CD8-positive, alpha-beta memory T cell (primary cell): ENCODE data around the gene FAM25A. TPM values are rescaled to one million over a fixed set of nuclear protein-coding genes. Genes with fewer than 3 reads are reported as not detected.
"Not testable (repeated sequence)": the region's sequence is repeated elsewhere in the genome, so short reads cannot be mapped to it uniquely, and the experiment has no call there.

Experiments used
- CTCF ChIA-PET: fragments of 350-600 bp; sonication (Branson Sonifier 250); formaldehyde crosslinking; loops from one replicate; lab custom pipeline; 2021; ENCODE audit warnings: antibody characterized with exemption; lab: Charles Lee
- POLR2A ChIA-PET: fragments of 350-600 bp; sonication (Branson Sonifier 250); formaldehyde crosslinking; loops from one replicate; lab custom pipeline; 2021; ENCODE audit warnings: antibody characterized with exemption; lab: Charles Lee
- DNase-seq, 5 donors: peaks; one replicate each; pipeline versions ENCODE4 v3.0.0 to v3.0.0-alpha.2; 2020 to 2022; ENCODE audit warnings: mixed read lengths in 1 of 5
- H3K27ac ChIP-seq: one replicate; pipeline ENCODE4 v1.7.0; 2013; ENCODE audit warnings: low read depth, mild to moderate bottlenecking, low read length, moderate library complexity
- H3K27me3 ChIP-seq: 2 replicates; pipeline ENCODE4 v1.7.0; 2013; ENCODE audit warnings: low read length, mild to moderate bottlenecking; ENCODE audit not compliant: insufficient read depth, poor library complexity, severe bottlenecking
- H3K36me3 ChIP-seq: 2 replicates; pipeline ENCODE4 v1.7.0; 2013; ENCODE audit warnings: mild to moderate bottlenecking, low read length, moderate library complexity; ENCODE audit not compliant: insufficient read depth
- H3K4me1 ChIP-seq: 2 replicates; pipeline ENCODE4 v1.7.0; 2013; ENCODE audit warnings: mild to moderate bottlenecking, low read length, moderate library complexity; ENCODE audit not compliant: insufficient read depth
- H3K4me3 ChIP-seq: 2 replicates; pipeline ENCODE4 v1.7.0; 2013; ENCODE audit warnings: mild to moderate bottlenecking, low read length
- H3K9me3 ChIP-seq: 2 replicates; pipeline ENCODE4 v1.7.0; 2013; ENCODE audit warnings: mild to moderate bottlenecking, low read length
- H3K27ac Mint-ChIP-seq, 8 donors: one replicate each; pipeline ENCODE4 v1.8.0; 2020 to 2021; ENCODE audit warnings: mixed read lengths in 8 of 8, mild to moderate bottlenecking in 6 of 8, inconsistent platforms in 3 of 8, moderate library complexity in 3 of 8
- H3K27me3 Mint-ChIP-seq, 2 donors: one replicate each; pipeline ENCODE4 v1.8.0; 2020 to 2021; ENCODE audit warnings: mixed read lengths in 2 of 2, mild to moderate bottlenecking in 1 of 2, moderate library complexity in 1 of 2
- H3K36me3 Mint-ChIP-seq, 3 donors: one replicate each; pipeline ENCODE4 v1.8.0; 2020 to 2021; ENCODE audit warnings: mixed read lengths in 3 of 3, inconsistent platforms in 1 of 3, mild to moderate bottlenecking in 1 of 3
- H3K4me1 Mint-ChIP-seq, 3 donors: one replicate each; pipeline ENCODE4 v1.8.0; 2020 to 2021; ENCODE audit warnings: mixed read lengths in 3 of 3, inconsistent platforms in 1 of 3, mild to moderate bottlenecking in 1 of 3
- H3K4me3 Mint-ChIP-seq, 7 donors: one replicate each; pipeline ENCODE4 v1.8.0; 2020 to 2021; ENCODE audit warnings: mixed read lengths in 7 of 7, mild to moderate bottlenecking in 6 of 7, moderate library complexity in 4 of 7, inconsistent platforms in 2 of 7
- H3K9me3 Mint-ChIP-seq, 5 donors: one replicate each; pipeline ENCODE4 v1.8.0; 2020 to 2022; ENCODE audit warnings: mixed read lengths in 5 of 5, mild to moderate bottlenecking in 3 of 5, moderate library complexity in 2 of 5, inconsistent platforms in 1 of 5
- polyA plus RNA-seq: library from polyadenylated mRNA; unstranded; fragments of 300-500 nt; fragmentation: Illumina TruSeq; gene quantifications from one replicate; pipeline ENCODE4 v1.2.3, GENCODE V29; 2021
- total RNA-seq, 2 experiments: library from RNA; stranded (reverse); gene quantifications; one replicate each; pipeline ENCODE4 v1.2.3, GENCODE V29; 2021

The FAM25A gene
- total and polyA plus RNA-seq, 3 experiments from 2014 or later = not detected

DNA sequence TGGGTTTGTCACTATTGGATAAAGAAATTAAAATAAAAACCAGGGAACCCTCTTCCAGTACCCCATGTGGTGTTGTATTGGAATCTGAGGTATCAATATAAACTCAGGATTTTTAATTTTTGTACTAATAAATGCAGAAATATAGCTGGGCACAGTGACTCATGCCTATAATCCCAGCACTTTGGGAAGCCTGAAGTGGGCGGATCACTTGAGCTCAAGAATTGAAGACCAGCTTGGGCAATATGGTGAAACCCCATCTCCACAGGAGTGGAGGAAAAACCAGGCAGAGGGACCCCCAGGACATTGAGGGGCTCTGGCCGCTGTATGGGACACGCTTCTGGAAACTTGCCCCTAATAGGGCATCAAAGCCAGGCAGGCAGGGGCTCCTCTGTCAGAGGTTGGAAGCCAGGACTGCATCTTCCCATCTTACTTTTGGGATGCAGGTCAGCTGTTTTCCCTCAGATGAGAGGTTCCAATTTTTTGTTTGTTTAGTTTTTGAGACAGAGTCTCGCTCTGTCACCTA lies 40.7 kb upstream of the FAM25A start:
- Histone ChIP-seq H3K4me3 (no peak overlapping the region), H3K36me3 (no peaks in the 10 kb centered on the region), H3K4me1 (no peaks in the 10 kb centered on the region), H3K27ac (no peak overlapping the region), H3K9me3 (no peaks in the 10 kb centered on the region), H3K27me3 (no peaks in the 10 kb centered on the region)
- POLR2A ChIA-PET = no interaction called here
- no peaks in the 10 kb centered on the region for H3K27me3 Mint-ChIP-seq
- no peak overlapping the region for H3K4me3 Mint-ChIP-seq
- H3K9me3 Mint-ChIP-seq = no peaks in the 10 kb centered on the region
- peak overlapping the region in 1 of 8 donors; percentile 15 for H3K27ac Mint-ChIP-seq
- CTCF ChIA-PET = interaction anchor here (0.6 kb wide), 1 partner anchor 40 kb away, joined by 5 read pairs; no protein-coding TSS in a partner anchor
- no peaks in the 10 kb centered on the region for H3K36me3 Mint-ChIP-seq
- DNase-seq = no peak
- no peaks in the 10 kb centered on the region for H3K4me1 Mint-ChIP-seq

DNA sequence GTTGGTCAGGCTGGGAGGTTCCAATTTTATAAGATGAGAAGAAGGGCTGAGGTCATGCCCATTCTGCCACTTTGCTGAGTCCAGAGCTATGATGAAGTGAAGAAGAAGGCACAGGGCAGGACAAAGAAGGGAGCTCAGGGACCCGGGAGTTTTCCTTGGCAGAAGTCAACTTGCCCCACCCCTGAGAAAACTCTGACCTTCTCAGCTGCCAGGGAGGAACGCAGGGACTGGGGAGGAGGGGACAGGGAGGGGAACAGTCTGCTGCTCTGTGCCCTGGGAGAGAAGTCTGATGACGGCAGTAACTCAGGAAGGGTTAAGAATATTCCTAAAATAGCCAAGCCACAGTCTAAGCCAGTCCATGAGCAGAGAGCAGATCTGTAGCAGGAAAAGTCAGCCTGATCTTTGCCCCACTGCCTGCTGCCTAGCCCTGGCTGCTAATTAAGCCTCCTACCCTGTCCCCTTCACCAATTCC lies 40.1 kb upstream of the FAM25A start:
- Mint-ChIP-seq H3K4me1 (no peaks in the 10 kb centered on the region), H3K9me3 (no peaks in the 10 kb centered on the region), H3K27ac (no peak overlapping the region), H3K4me3 (no peak overlapping the region), H3K27me3 (no peaks in the 10 kb centered on the region), H3K36me3 (no peaks in the 10 kb centered on the region)
- DNase-seq = no peak
- Histone ChIP-seq H3K9me3 (no peaks in the 10 kb centered on the region), H3K36me3 (no peaks in the 10 kb centered on the region), H3K4me1 (no peaks in the 10 kb centered on the region), H3K4me3 (no peak overlapping the region), H3K27ac (no peak overlapping the region), H3K27me3 (no peaks in the 10 kb centered on the region)
- ChIA-PET CTCF (no interaction called here), POLR2A (no interaction called here)

DNA sequence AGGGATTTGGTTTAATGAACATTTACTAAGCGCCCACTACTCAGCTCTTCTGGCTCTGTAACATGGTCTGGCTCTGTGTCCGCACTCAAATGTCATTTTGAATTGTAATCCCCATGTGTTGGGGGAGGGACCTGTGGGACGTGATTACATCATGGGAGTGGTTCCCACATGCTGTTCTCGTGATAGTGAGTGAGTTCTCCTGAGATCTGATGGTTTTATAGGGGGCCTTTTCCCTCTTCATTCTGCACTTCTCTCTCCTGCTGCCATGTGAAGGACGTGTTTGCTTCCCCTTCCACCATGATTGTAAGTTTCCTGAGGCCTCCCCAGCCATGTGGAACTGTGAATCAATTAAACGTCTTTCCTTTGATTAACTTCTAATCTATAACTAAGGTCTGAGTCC lies 39.1 kb upstream of the FAM25A start:
- CTCF ChIA-PET, H3K36me3 Mint-ChIP-seq, POLR2A ChIA-PET, H3K27me3 ChIP-seq, DNase-seq, H3K27me3 Mint-ChIP-seq, H3K4me1 ChIP-seq, H3K4me3 Mint-ChIP-seq, H3K9me3 ChIP-seq, H3K9me3 Mint-ChIP-seq, H3K4me1 Mint-ChIP-seq, H3K27ac Mint-ChIP-seq, H3K27ac ChIP-seq, H3K4me3 ChIP-seq, H3K36me3 ChIP-seq: not testable (repeated sequence)

DNA sequence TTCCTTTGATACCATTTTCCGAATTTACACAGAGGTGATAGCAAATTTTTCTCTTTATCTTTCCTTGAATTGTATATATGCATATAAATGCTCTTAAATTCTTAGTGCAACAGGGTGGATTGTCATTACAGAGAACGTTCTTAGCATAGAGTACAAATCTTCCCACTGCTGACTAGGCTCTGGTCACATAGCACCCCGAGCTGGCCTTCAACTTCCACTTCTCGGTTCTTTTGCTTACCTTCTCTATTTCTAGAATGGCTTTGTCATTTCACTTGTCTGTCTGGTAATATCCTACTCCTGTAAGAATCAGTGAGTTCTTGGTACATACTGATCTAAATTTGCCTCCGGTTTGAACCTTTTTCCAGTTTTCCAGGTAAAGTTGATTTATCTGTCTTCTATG lies 38.4 kb upstream of the FAM25A start:
- no peaks in the 10 kb centered on the region for H3K9me3 Mint-ChIP-seq
- H3K4me3 Mint-ChIP-seq = no peak overlapping the region
- peaks cover 0 to 4% of the 10 kb centered on the region in 2 donors for H3K27me3 Mint-ChIP-seq
- no peaks in the 10 kb centered on the region for H3K36me3 Mint-ChIP-seq
- H3K27ac Mint-ChIP-seq = no peak overlapping the region
- H3K4me1 Mint-ChIP-seq = no peaks in the 10 kb centered on the region
- Histone ChIP-seq H3K27me3 (no peaks in the 10 kb centered on the region), H3K27ac (no peak overlapping the region), H3K4me1 (no peaks in the 10 kb centered on the region), H3K36me3 (no peaks in the 10 kb centered on the region), H3K4me3 (no peak overlapping the region), H3K9me3 (no peaks in the 10 kb centered on the region)
- ChIA-PET CTCF (no interaction called here), POLR2A (no interaction called here)
- no peak for DNase-seq

DNA sequence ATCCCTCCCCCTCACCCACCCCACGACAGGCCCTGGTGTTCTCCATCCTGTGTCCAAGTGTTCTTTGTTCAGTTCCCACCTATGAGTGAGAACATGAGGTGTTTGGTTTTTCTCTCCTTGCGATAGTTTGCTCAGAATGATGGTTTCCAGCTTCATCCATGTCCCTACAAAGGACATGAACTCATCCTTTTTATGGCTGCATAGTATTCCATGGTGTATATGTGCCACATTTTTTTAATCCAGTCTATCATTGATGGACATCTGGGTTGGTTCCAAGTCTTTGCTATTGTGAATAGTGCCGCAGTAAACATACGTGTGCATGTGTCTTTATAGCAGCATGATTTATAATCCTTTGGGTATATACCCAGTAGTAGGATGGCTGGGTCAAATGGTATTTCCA lies 35.6 kb upstream of the FAM25A start:
- H3K27ac Mint-ChIP-seq, DNase-seq, H3K36me3 ChIP-seq, H3K36me3 Mint-ChIP-seq, H3K27me3 ChIP-seq, H3K9me3 Mint-ChIP-seq, H3K4me1 Mint-ChIP-seq, H3K27ac ChIP-seq, H3K4me1 ChIP-seq, H3K9me3 ChIP-seq, H3K4me3 ChIP-seq, CTCF ChIA-PET, POLR2A ChIA-PET, H3K4me3 Mint-ChIP-seq: not testable (repeated sequence)
- H3K27me3 Mint-ChIP-seq = peaks cover 8 to 14% of the 10 kb centered on the region in 2 donors

DNA sequence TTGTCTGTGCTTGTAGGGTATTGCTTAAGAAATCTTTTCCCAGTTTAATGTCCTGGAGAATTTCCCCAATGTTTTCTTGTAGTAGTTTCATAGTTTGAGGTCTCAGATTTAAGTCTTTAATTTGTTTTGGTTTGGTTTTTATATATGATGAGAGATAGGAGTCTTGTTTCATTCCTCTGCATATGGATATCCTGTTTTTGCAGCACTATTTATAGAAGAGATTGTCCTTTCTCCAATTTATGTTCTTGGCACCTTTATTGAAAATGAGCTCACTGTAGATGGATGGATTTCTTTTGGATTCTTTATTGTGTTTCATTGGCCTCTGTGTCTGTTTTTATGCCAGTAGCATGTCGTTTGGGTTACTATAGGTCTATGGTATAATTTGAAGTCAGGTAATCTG lies 31.6 kb upstream of the FAM25A start:
- no peak overlapping the region for H3K27ac Mint-ChIP-seq
- no peaks in the 10 kb centered on the region for H3K9me3 Mint-ChIP-seq
- peaks cover 9 to 28% of the 10 kb centered on the region in 2 donors for H3K27me3 Mint-ChIP-seq
- POLR2A ChIA-PET = no interaction called here
- H3K4me3 ChIP-seq = no peak overlapping the region
- no peak overlapping the region for H3K27ac ChIP-seq
- no peaks in the 10 kb centered on the region for H3K36me3 ChIP-seq
- no peaks in the 10 kb centered on the region for H3K9me3 ChIP-seq
- DNase-seq = no peak
- CTCF ChIA-PET = no interaction called here
- no peaks in the 10 kb centered on the region for H3K36me3 Mint-ChIP-seq
- no peaks in the 10 kb centered on the region for H3K4me1 ChIP-seq
- no peaks in the 10 kb centered on the region for H3K4me1 Mint-ChIP-seq
- no peak overlapping the region for H3K4me3 Mint-ChIP-seq
- H3K27me3 ChIP-seq = no peaks in the 10 kb centered on the region

DNA sequence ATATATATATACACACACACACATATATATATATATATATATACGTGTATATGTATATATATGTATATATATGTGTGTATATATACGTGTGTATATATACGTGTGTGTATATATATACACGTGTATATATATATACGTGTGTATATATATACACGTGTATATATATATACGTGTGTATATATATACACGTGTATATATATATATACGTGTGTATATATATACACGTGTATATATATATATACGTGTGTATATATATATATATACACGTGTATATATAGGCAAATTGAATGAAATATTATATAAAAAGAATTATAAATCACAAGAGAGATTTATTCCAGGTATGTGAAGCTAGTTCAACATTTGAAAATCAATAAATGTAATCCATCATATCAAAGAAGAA lies 28.7 kb upstream of the FAM25A start:
- peaks cover 9 to 25% of the 10 kb centered on the region in 2 donors for H3K27me3 Mint-ChIP-seq
- DNase-seq, H3K27me3 ChIP-seq, H3K4me1 Mint-ChIP-seq, POLR2A ChIA-PET, H3K27ac Mint-ChIP-seq, H3K4me1 ChIP-seq, H3K27ac ChIP-seq, H3K36me3 ChIP-seq, H3K4me3 Mint-ChIP-seq, H3K36me3 Mint-ChIP-seq, CTCF ChIA-PET, H3K4me3 ChIP-seq, H3K9me3 ChIP-seq, H3K9me3 Mint-ChIP-seq: not testable (repeated sequence)

DNA sequence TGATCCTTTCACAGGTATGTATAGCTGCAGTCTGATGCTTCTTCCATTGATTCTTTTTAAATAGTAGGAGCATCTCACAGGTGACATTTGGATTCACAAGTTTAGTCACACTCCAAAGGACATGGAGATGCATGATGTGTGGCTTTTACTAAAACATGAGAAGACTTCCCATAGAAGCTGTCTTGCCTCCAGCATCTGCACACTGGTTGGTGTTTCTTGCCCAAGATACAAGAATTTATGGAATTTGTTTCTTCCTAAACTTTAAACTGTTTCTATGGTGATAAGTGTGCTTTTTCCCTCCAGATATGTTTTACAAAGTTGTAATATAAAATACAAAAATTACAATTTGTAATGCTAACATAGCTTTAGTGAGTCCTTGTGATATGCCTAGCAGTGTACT lies 27.6 kb upstream of the FAM25A start:
- H3K27ac Mint-ChIP-seq = no peak overlapping the region
- H3K4me1 Mint-ChIP-seq = no peaks in the 10 kb centered on the region
- no peaks in the 10 kb centered on the region for H3K9me3 Mint-ChIP-seq

DNA sequence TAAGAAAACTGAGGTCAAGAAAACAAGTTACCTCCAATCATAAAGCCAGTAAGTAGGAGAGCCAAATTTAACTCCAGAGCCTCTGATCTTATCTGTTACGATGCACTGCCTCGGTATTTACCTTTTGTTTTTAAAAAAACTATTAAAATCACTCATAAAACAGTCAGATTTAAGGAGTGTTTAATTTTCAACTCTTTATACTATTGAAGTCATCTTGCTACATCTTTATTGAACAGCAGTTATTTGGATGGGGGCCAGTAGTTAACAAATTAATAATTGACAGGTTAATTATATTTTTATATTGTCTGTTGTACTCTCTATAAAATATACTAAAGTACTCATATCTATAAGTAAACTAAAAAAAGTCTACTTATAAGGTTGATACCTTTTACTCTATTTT lies 27.2 kb upstream of the FAM25A start:
- Histone ChIP-seq H3K4me3 (no peak overlapping the region), H3K36me3 (no peaks in the 10 kb centered on the region), H3K4me1 (no peaks in the 10 kb centered on the region), H3K27ac (no peak overlapping the region), H3K9me3 (no peaks in the 10 kb centered on the region), H3K27me3 (no peaks in the 10 kb centered on the region)
- H3K27me3 Mint-ChIP-seq = peaks cover 9 to 24% of the 10 kb centered on the region in 2 donors
- no peaks in the 10 kb centered on the region for H3K36me3 Mint-ChIP-seq
- no peak for DNase-seq
- CTCF ChIA-PET = no interaction called here
- no peak overlapping the region for H3K4me3 Mint-ChIP-seq
- H3K4me1 Mint-ChIP-seq = no peaks in the 10 kb centered on the region
- POLR2A ChIA-PET = no interaction called here
- H3K27ac Mint-ChIP-seq = no peak overlapping the region
- H3K9me3 Mint-ChIP-seq = no peaks in the 10 kb centered on the region

More for the DNA sequence above, 27.6 kb upstream of the FAM25A start:
- CTCF ChIA-PET = no interaction called here
- Histone ChIP-seq H3K36me3 (no peaks in the 10 kb centered on the region), H3K27me3 (no peaks in the 10 kb centered on the region), H3K9me3 (no peaks in the 10 kb centered on the region), H3K27ac (no peak overlapping the region), H3K4me3 (no peak overlapping the region), H3K4me1 (no peaks in the 10 kb centered on the region)
- DNase-seq = no peak
- Mint-ChIP-seq H3K4me3 (no peak overlapping the region), H3K27me3 (peaks cover 9 to 24% of the 10 kb centered on the region in 2 donors), H3K36me3 (no peaks in the 10 kb centered on the region)
- POLR2A ChIA-PET = no interaction called here
